MCF 10A (cell line): Measurements from ENCODE around the gene GRIA2. TPM values are rescaled to one million over a fixed set of nuclear protein-coding genes. Genes with fewer than 3 reads are reported as not detected.

Experiments used
- BruUV-seq: library from RNA; stranded (reverse); fragments of 400-500 nt; replicated peaks from 2 replicates; lab custom pipeline; 2021; lab: Mats Ljungman, UMichigan
- CTCF ChIA-PET: fragments of 300-600 bp; sonication (Branson Sonifier 250); formaldehyde crosslinking; extraction: SDS; loops from one replicate; lab custom pipeline; 2021; ENCODE audit warnings: antibody characterized with exemption, inconsistent platforms; lab: Yijun Ruan, JAX
- POLR2A ChIA-PET: fragments of 300-600, 350-650 bp; sonication (Branson Sonifier 250); formaldehyde crosslinking; extraction: SDS; loops from one replicate; lab custom pipeline; 2020; ENCODE audit warnings: antibody characterized with exemption, inconsistent platforms; lab: Yijun Ruan, JAX
- DNase-seq: peaks from one replicate; pipeline ENCODE4 v3.0.0-alpha.2; 2018; ENCODE audit not compliant: unreplicated experiment
- H3K27ac Mint-ChIP-seq: one replicate; pipeline ENCODE4 v1.8.0; 2022; ENCODE audit warnings: mild to moderate bottlenecking, low read depth, mixed read lengths; ENCODE audit not compliant: unreplicated experiment
- H3K27me3 Mint-ChIP-seq: one replicate; pipeline ENCODE4 v1.8.0; 2022; ENCODE audit warnings: mixed read lengths; ENCODE audit not compliant: insufficient read depth, unreplicated experiment
- H3K36me3 Mint-ChIP-seq: one replicate; pipeline ENCODE4 v1.8.0; 2022; ENCODE audit warnings: mild to moderate bottlenecking, moderate library complexity, mixed read lengths; ENCODE audit not compliant: insufficient read depth, unreplicated experiment
- H3K4me1 Mint-ChIP-seq: one replicate; pipeline ENCODE4 v1.8.0; 2022; ENCODE audit warnings: mixed read lengths; ENCODE audit not compliant: insufficient read depth, unreplicated experiment
- H3K4me3 Mint-ChIP-seq: one replicate; pipeline ENCODE4 v1.8.0; 2022; ENCODE audit warnings: mild to moderate bottlenecking, moderate library complexity, mixed read lengths; ENCODE audit not compliant: unreplicated experiment
- H3K9me3 Mint-ChIP-seq: one replicate; pipeline ENCODE4 v1.8.0; 2022; ENCODE audit warnings: mixed read lengths; ENCODE audit not compliant: unreplicated experiment
- intact Hi-C: fragments of 100-400 bp; cut with micrococcal nuclease; formaldehyde crosslinking; loops from 2 replicates; pipeline ENCODE4 v1.14.1; 2022
- total RNA-seq: library from RNA; stranded (reverse); gene quantifications from 2 replicates; pipeline ENCODE4 v1.2.3, GENCODE V29; 2022
- TF ChIP-seq, protein P1 (sequence below): fragments of 200-600 bp; IDR thresholded peaks from one replicate; pipeline ENCODE4 v1.8.0; 2022; ENCODE audit warnings: antibody characterized with exemption, mild to moderate bottlenecking; ENCODE audit not compliant: unreplicated experiment

The GRIA2 gene
- total RNA-seq, 1 experiment from 2014 or later: not detected

DNA sequence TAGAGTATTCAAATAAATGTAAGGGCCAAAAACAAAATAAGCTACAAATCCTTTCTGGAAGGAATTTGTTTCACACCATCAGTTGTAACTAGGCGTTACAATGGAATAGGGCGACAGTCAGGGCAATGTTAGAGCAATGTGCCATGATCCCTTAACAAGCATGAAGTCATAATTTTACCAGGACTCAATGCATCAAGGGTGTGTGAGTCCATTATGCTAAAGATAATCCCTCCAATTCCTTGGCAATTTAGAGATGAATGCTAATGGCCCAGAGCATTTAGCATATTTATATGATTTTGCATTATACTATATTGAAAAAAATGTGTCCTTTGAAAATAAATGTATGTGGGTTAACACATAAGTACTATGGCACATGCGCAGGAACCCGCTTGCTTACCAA is 73.1 kb downstream of the GRIA2 start:
- TF ChIP-seq, protein P1, sequence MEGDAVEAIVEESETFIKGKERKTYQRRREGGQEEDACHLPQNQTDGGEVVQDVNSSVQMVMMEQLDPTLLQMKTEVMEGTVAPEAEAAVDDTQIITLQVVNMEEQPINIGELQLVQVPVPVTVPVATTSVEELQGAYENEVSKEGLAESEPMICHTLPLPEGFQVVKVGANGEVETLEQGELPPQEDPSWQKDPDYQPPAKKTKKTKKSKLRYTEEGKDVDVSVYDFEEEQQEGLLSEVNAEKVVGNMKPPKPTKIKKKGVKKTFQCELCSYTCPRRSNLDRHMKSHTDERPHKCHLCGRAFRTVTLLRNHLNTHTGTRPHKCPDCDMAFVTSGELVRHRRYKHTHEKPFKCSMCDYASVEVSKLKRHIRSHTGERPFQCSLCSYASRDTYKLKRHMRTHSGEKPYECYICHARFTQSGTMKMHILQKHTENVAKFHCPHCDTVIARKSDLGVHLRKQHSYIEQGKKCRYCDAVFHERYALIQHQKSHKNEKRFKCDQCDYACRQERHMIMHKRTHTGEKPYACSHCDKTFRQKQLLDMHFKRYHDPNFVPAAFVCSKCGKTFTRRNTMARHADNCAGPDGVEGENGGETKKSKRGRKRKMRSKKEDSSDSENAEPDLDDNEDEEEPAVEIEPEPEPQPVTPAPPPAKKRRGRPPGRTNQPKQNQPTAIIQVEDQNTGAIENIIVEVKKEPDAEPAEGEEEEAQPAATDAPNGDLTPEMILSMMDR: no peak
- Mint-ChIP-seq H3K36me3 (no peaks in the 10 kb centered on the region), H3K4me1 (no peaks in the 10 kb centered on the region), H3K27ac (no peak overlapping the region), H3K4me3 (no peak overlapping the region), H3K27me3 (no peaks in the 10 kb centered on the region), H3K9me3 (no peaks in the 10 kb centered on the region)
- DNase-seq: no peak
- intact Hi-C loops: no loop called here
- BruUV-seq: no TSS peak
- CTCF ChIA-PET: no interaction called here
- POLR2A ChIA-PET: no interaction called here

DNA sequence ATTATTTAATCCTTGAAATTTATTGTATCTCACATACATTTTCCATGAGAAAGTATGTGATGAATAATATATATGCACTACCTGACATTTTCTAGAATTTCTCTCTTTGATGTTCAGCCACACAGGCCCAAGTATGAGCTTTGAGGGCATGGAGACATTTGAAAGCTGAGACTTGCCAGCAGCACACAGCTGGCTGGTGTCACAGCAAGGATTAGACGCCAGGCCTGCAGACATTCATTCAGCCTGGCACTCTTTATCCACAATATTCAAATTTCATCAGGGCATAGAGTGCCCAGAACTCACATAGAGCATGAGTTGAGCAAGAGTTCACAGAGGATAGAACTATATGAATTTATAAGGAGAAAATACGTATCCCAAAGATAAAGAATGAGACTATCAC is 74.0 kb downstream of the GRIA2 start:
- Mint-ChIP-seq H3K9me3 (no peaks in the 10 kb centered on the region), H3K4me3 (no peak overlapping the region), H3K4me1 (no peaks in the 10 kb centered on the region), H3K36me3 (no peaks in the 10 kb centered on the region), H3K27me3 (no peaks in the 10 kb centered on the region), H3K27ac (no peak overlapping the region)
- TF ChIP-seq, protein P1: no peak
- intact Hi-C loops: no loop called here
- no peak for DNase-seq
- ChIA-PET POLR2A (no interaction called here), CTCF (no interaction called here)
- no TSS peak for BruUV-seq

DNA sequence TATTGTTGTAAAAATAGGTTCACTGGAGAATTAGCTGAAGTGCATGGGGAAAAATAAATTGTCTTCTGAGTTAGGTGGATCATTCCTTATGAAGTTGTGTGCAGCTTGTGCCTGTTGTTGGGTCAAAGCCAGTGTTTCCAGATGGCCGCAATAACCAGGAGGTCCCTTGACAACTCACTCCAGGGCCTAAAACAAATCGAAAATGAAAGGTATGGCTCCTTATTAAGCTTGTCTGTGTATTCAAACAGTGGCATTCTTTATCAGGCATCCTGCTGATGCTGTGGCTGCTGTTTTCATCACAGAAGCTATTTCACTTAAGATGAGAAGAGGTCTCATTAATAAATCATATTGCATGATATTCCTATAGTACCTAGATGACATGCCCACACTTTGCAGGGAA is 80.2 kb downstream of the GRIA2 start:
- Mint-ChIP-seq H3K27ac (no peak overlapping the region), H3K9me3 (no peaks in the 10 kb centered on the region), H3K27me3 (no peaks in the 10 kb centered on the region), H3K36me3 (no peaks in the 10 kb centered on the region), H3K4me1 (no peaks in the 10 kb centered on the region), H3K4me3 (no peak overlapping the region)
- no peak for DNase-seq
- POLR2A ChIA-PET: no interaction called here
- CTCF ChIA-PET: no interaction called here
- intact Hi-C loops: no loop called here
- TF ChIP-seq, protein P1: no peak
- BruUV-seq: no TSS peak

DNA sequence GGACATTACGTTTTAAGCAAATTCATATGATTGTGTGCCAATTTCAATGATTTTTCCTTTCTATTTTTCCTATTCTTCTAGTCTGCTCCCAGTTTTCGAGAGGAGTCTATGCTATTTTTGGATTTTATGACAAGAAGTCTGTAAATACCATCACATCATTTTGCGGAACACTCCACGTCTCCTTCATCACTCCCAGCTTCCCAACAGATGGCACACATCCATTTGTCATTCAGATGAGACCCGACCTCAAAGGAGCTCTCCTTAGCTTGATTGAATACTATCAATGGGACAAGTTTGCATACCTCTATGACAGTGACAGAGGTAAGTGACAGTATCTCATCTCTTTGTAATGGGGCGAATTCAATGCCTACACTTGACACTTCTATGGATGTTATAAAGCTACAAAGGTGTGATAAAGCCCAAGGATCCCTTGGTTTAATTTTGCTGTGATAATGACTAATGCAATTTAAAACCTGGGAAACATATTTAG is 83.0 kb downstream of the GRIA2 start:
- Mint-ChIP-seq H3K36me3 (no peaks in the 10 kb centered on the region), H3K27me3 (no peaks in the 10 kb centered on the region), H3K4me1 (no peaks in the 10 kb centered on the region), H3K4me3 (no peak overlapping the region), H3K9me3 (no peaks in the 10 kb centered on the region), H3K27ac (no peak overlapping the region)
- DNase-seq: no peak
- ChIA-PET CTCF (interaction anchor here (0.5 kb wide), 1 partner anchor 1353 kb away, joined by 4 read pairs; no protein-coding TSS in a partner anchor), POLR2A (no interaction called here)
- BruUV-seq: no TSS peak
- TF ChIP-seq, protein P1: no peak
- intact Hi-C loops: no loop called here
